ENCODE data around the gene ARHGAP10.

- TF ChIP-seq CTCF (IDR thresholded peaks at IDR 0.05) (no peak), EP300 (IDR thresholded peaks at IDR 0.05) (no peak)
Observed at GRCh38 chr4:148051403-148051802, 319.5 kb downstream of the ARHGAP10 start.

All from esophagus muscularis mucosa (tissue), 3 donors.